HCT116 (cell line): Measurements from ENCODE around the gene TMEM187.

ENCODE experiments used
- CEBPB ChIP-seq: IDR thresholded peaks from 2 replicates; pipeline ENCODE4 v1.6.1; 2012; ENCODE audit warnings: low read depth
- ELF1 ChIP-seq: IDR thresholded peaks from 2 replicates; pipeline ENCODE4 v1.6.1; 2012; ENCODE audit warnings: low read depth, borderline replicate concordance
- EZH2 ChIP-seq: fragments of 200-600 bp; sonication (generic); IDR thresholded peaks from 2 replicates; pipeline ENCODE4 v1.6.1; 2017; ENCODE audit warnings: antibody characterized with exemption, mixed run types
- FOSL1 ChIP-seq: IDR thresholded peaks from 2 replicates; pipeline ENCODE4 v1.6.1; 2012; ENCODE audit warnings: low read depth
- JUND ChIP-seq: IDR thresholded peaks from 2 replicates; pipeline ENCODE4 v1.6.1; 2012
- POLR2A ChIP-seq: IDR thresholded peaks from 2 replicates; pipeline ENCODE4 v1.7.0; 2011; ENCODE audit warnings: borderline replicate concordance; ENCODE audit not compliant: insufficient read depth, insufficient read length; ENCODE audit errors: extremely low read depth
- POLR2AphosphoS5 ChIP-seq: IDR thresholded peaks from 2 replicates; pipeline ENCODE4 v1.6.1; 2011; ENCODE audit warnings: mild to moderate bottlenecking, low read depth, low read length, moderate library complexity
- SRF ChIP-seq: IDR thresholded peaks from 2 replicates; pipeline ENCODE4 v1.6.1; 2012; ENCODE audit warnings: low read depth
- YY1 ChIP-seq: IDR thresholded peaks from 2 replicates; pipeline ENCODE4 v1.6.1; 2011; ENCODE audit warnings: low read length, low read depth, moderate library complexity, mild to moderate bottlenecking; ENCODE audit not compliant: insufficient replicate concordance; ENCODE audit errors: extremely low read depth
- TF ChIP-seq, protein P1 (sequence below), 3 experiments: fragments of 200-600 bp in 1 of 3; sonication (generic) in 1 of 3; IDR thresholded peaks in 2 of 3; conservative IDR thresholded peaks in 1 of 3; 2 replicates each; pipeline ENCODE4 v1.5.1; 2012 to 2017; ENCODE audit warnings: low read depth in 2 of 3, low read length in 2 of 3, antibody characterized with exemption in 1 of 3, borderline replicate concordance in 1 of 3, control low read depth in 1 of 3, mild to moderate bottlenecking in 1 of 3, mixed read lengths in 1 of 3, mixed run types in 1 of 3, moderate library complexity in 1 of 3; ENCODE audit not compliant: insufficient read depth in 1 of 3
- TF ChIP-seq, protein P2 (sequence below): IDR thresholded peaks from 2 replicates; pipeline ENCODE4 v1.6.1; 2012

DNA sequence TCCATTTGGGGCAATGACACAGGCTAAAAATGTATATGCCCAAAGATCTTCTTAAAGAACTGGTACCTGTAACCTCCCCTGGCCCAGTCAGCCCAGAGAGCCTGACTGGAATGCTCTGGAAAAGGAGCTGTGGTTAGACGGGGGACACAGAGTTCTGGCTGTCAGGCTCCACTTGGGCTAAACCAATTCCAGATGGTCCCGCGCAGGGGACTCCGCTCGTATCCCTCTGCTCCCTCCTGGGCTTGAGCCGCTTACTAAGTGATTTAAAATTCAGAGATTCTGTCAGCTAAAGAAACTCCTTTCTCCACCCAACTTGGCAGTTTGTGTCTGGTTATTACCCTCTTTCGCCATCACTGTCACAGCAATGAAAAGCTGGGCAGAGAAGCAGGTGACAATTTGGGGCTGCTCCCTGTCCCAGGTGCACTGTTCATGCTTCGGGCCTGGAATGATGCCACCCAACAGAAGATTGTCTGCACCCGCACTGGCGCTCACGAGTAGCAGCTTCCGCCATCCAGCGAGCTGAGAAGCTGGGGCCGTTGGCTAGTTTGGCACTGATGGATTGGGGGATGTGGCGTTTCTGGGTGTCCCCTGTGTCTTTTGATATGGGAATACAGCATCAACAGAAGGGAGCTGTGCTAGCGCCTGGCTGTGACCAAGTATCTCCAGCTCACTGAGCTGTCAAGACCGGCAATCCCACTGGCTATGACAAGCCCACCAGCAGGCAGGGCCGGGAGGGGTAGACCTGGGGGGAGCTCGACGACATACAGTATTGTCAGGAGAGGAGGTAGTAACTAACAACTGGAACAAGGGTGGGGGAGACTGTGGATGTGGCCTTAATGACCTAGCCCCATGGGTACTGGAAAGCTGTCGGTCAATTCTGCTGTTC lies 53.8 kb downstream of the TMEM187 start:
- TF ChIP-seq, protein P1, sequence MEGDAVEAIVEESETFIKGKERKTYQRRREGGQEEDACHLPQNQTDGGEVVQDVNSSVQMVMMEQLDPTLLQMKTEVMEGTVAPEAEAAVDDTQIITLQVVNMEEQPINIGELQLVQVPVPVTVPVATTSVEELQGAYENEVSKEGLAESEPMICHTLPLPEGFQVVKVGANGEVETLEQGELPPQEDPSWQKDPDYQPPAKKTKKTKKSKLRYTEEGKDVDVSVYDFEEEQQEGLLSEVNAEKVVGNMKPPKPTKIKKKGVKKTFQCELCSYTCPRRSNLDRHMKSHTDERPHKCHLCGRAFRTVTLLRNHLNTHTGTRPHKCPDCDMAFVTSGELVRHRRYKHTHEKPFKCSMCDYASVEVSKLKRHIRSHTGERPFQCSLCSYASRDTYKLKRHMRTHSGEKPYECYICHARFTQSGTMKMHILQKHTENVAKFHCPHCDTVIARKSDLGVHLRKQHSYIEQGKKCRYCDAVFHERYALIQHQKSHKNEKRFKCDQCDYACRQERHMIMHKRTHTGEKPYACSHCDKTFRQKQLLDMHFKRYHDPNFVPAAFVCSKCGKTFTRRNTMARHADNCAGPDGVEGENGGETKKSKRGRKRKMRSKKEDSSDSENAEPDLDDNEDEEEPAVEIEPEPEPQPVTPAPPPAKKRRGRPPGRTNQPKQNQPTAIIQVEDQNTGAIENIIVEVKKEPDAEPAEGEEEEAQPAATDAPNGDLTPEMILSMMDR (IDR thresholded peaks at IDR 0.05 in 2 of 3, conservative IDR thresholded peaks at IDR 0.05 in 1 of 3; ENCODE audit: borderline replicate concordance in 1 of 3, insufficient read depth in 1 of 3, low read depth in 2 of 3, low read length in 2 of 3): no peak
- TF ChIP-seq POLR2A (no peak), ELF1 (no peak), CEBPB (no peak), FOSL1 (no peak), YY1 (no peak), POLR2AphosphoS5 (no peak), JUND (no peak), SRF (no peak), EZH2 (no peak)
- TF ChIP-seq, protein P2, sequence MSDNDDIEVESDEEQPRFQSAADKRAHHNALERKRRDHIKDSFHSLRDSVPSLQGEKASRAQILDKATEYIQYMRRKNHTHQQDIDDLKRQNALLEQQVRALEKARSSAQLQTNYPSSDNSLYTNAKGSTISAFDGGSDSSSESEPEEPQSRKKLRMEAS: no peak
